ENCODE data around the gene MBD3L3. TPM values are rescaled to one million over a fixed set of nuclear protein-coding genes. Genes with fewer than 3 reads are reported as not detected.
"Not testable (repeated sequence)": the region's sequence is repeated elsewhere in the genome, so short reads cannot be mapped to it uniquely, and the experiment has no call there.

The MBD3L3 gene
- not detected in 2 replicates for total RNA-seq

- not testable (repeated sequence) for DNase-seq (ENCODE audit: low read depth in 2 of 2)
Observed at GRCh38 chr19:7058576-7058975, at the start of gene MBD3L3. Gene MBD3L3 (minus strand): TSS chr19:7058676. CDS start chr19:7058605, 71 bp downstream.

- no peak for DNase-seq (ENCODE audit: low read depth in 2 of 2)
Observed at GRCh38 chr19:7106711-7107657, 48.5 kb upstream of the MBD3L3 start.

- no peak for DNase-seq (ENCODE audit: low read depth in 2 of 2)
Observed at GRCh38 chr19:7104747-7105447, 46.4 kb upstream of the MBD3L3 start.

GRCh38 chr19:7101498-7102253 lies 43.2 kb upstream of the MBD3L3 start:
- DNase-seq (ENCODE audit: low read depth in 2 of 2), result no peak

- no peak for DNase-seq (ENCODE audit: low read depth in 2 of 2)
Observed at GRCh38 chr19:7099597-7099921, 41.1 kb upstream of the MBD3L3 start.

- peak; percentile 88 to 90 for DNase-seq (ENCODE audit: low read depth in 2 of 2)
Observed at GRCh38 chr19:7098701-7099596, 40.5 kb upstream of the MBD3L3 start.

GRCh38 chr19:7098096-7098495 lies 39.6 kb upstream of the MBD3L3 start:
- no peak for DNase-seq (ENCODE audit: low read depth in 2 of 2)

- DNase-seq (ENCODE audit: low read depth in 2 of 2), result no peak
Observed at GRCh38 chr19:7088999-7089398, 30.5 kb upstream of the MBD3L3 start.

- peak; percentile 24 to 41 for DNase-seq (ENCODE audit: low read depth in 2 of 2)
Observed at GRCh38 chr19:7083076-7083956, 24.8 kb upstream of the MBD3L3 start.

- no peak for DNase-seq (ENCODE audit: low read depth in 2 of 2)
Observed at GRCh38 chr19:7078008-7078407, 19.5 kb upstream of the MBD3L3 start.

GRCh38 chr19:7076151-7076550 lies 17.7 kb upstream of the MBD3L3 start:
- DNase-seq (ENCODE audit: low read depth in 2 of 2), result no peak

GRCh38 chr19:7074705-7075282 lies 16.3 kb upstream of the MBD3L3 start:
- no peak for DNase-seq (ENCODE audit: low read depth in 2 of 2)

GRCh38 chr19:7072541-7072940 lies 14.1 kb upstream of the MBD3L3 start:
- no peak for DNase-seq (ENCODE audit: low read depth in 2 of 2)

- peak; percentile 41 to 43 for DNase-seq (ENCODE audit: low read depth in 2 of 2)
Observed at GRCh38 chr19:7069904-7070226, 11.4 kb upstream of the MBD3L3 start.

GRCh38 chr19:7069042-7069903 lies 10.8 kb upstream of the MBD3L3 start, which contains the start of gene ZNF557:
Gene ZNF557 (plus strand): TSS chr19:7069703. CDS start chr19:7075075, 5,372 bp downstream.
- peak; percentile 98 to 99 for DNase-seq (ENCODE audit: low read depth in 2 of 2)

GRCh38 chr19:7068599-7068998 lies 10.1 kb upstream of the MBD3L3 start:
- DNase-seq (ENCODE audit: low read depth in 2 of 2), result no peak

- DNase-seq (ENCODE audit: low read depth in 2 of 2), result no peak
Observed at GRCh38 chr19:7067716-7068115, 9.2 kb upstream of the MBD3L3 start.

GRCh38 chr19:7067122-7067521 lies 8.6 kb upstream of the MBD3L3 start:
- peak; percentile 20 to 53 for DNase-seq (ENCODE audit: low read depth in 2 of 2)

Data from lung microvascular endothelial cell (primary cell).